Heart right ventricle (tissue), 16 donors: ENCODE results near the gene TLR2. TPM values are rescaled to one million over a fixed set of nuclear protein-coding genes. Genes with fewer than 3 reads are reported as not detected.

Experiments
- ATAC-seq, 8 donors: fragments of 200-7000 bp; cut with Tn5 transposase; one replicate each; pipeline ENCODE4 v1.9.1; 2020; ENCODE audit warnings: mild to moderate bottlenecking in 8 of 8, moderate library complexity in 8 of 8, moderate number of reproducible peaks in 1 of 8
- DNase-seq, 2 donors: peaks; one replicate each; pipeline ENCODE4 v3.0.0-alpha.2; 2020
- H3K27ac ChIP-seq, 10 donors: fragments of 200-600 bp; sonication (generic) in 2 of 10; one replicate each; pipeline versions ENCODE4 v1.5.0 to v1.8.0; 2020 to 2022; ENCODE audit warnings: mild to moderate bottlenecking in 3 of 10
- H3K27me3 ChIP-seq, 7 donors: fragments of 200-600 bp; one replicate each; pipeline ENCODE4 v1.8.0; 2021 to 2022; ENCODE audit warnings: mild to moderate bottlenecking in 2 of 7
- H3K36me3 ChIP-seq, 9 donors: fragments of 200-600 bp; sonication (generic) in 1 of 9; one replicate each; pipeline versions ENCODE4 v1.5.0 to v1.8.0; 2020 to 2022; ENCODE audit warnings: mild to moderate bottlenecking in 2 of 9
- H3K4me1 ChIP-seq, 9 donors: fragments of 200-600 bp; sonication (generic) in 1 of 9; one replicate each; pipeline versions ENCODE4 v1.5.0 to v1.8.0; 2020 to 2022; ENCODE audit warnings: mild to moderate bottlenecking in 4 of 9
- H3K4me3 ChIP-seq, 10 donors: fragments of 200-600 bp; sonication (generic) in 2 of 10; one replicate each; pipeline versions ENCODE4 v1.5.0 to v1.8.0; 2020 to 2022; ENCODE audit warnings: mild to moderate bottlenecking in 7 of 10, moderate library complexity in 2 of 10
- H3K9me3 ChIP-seq, 11 donors: fragments of 200-600 bp in 10 of 11; sonication (generic) in 2 of 11; one replicate each; pipeline versions ENCODE4 v1.5.0 to v1.8.0; 2013 to 2022; ENCODE audit warnings: mild to moderate bottlenecking in 2 of 11, control low read depth in 1 of 11, moderate library complexity in 1 of 11
- WGBS, 2 donors: extraction: QIAGEN DNeasy Blood & Tissue Kit; methylation state at CpG; one replicate each; pipeline ENCODE4 v1.1.7; 2013; ENCODE audit warnings: inconsistent platforms in 1 of 2; 5-methylcytosine and 5-hydroxymethylcytosine counted together
- intact Hi-C, 10 donors: fragments of 100-400 bp; cut with DNase I; formaldehyde crosslinking; loops; one replicate each; pipeline versions ENCODE4 v1.11.1 to v1.14.2; 2022
- polyA plus RNA-seq, 2 donors: library from polyadenylated mRNA; stranded (reverse); fragments of 200-250 nt; gene quantifications; one replicate each; pipeline ENCODE4 v1.2.3, GENCODE V29; 2013
- total RNA-seq, 10 donors: library from RNA; stranded (reverse); fragmentation: NEBNext Ultra II Directional in 3 of 10; extraction: Animal tissue kit (Norgen Biotek cat#: 25700) in 3 of 10; gene quantifications; one replicate each; pipeline versions ENCODE4 v1.2.1 to v1.2.4, GENCODE V29; 2021 to 2023
- TF ChIP-seq, protein P1 (sequence below), 9 donors: fragments of 200-600 bp; sonication (generic) in 2 of 9; IDR thresholded peaks; one replicate each; pipeline versions ENCODE4 v1.5.0 to v1.8.0; 2021 to 2022; ENCODE audit warnings: antibody characterized with exemption in 9 of 9, mild to moderate bottlenecking in 5 of 9, moderate library complexity in 1 of 9
- donor health status: Arrhythmogenic right ventricular cardiomyopathy.
- donor health status: ischemic (EF 13 %, LVEDD 7.1; RV severe dilation, severe dysfunction).
- donor health status: healthy with polysubstance abuse.
- donor health status: DM: no; HTN: yes; CAD: no.
- donor health status: DM: no; HTN: no; CAD: no.
- donor health status: ischemic (EF 25% LVEDD 6.9; RV normal size, moderate dysfunction).
- donor health status: ischemic (EF 25% LVEDD 5.7; RV mildly dilated, moderate dysfunction).
- donor health status: healthy.
- donor health status: DM: yes; HTN: yes; CAD: no.
- donor health status: Ischemic cardiomyopathy.
- donor health status: ischemic (EF 35%, LVEDD 5.7; RV mildly dilated, moderate dysfunction).
- donor health status: nonischemic (EF 11% LVEDD 7.7; RV severe dilation, severe dysfunction).
- donor health status: DM: yes; HTN: yes; CAD: no.
- donor health status: PGD.
- donor health status: ischemic (EF 29% LVEDD 5.4; RV normal size, mild dysfunction).
- donor health status: nonischemic (EF 23%, LVEDD 6.1; RV moderate dilation, normal function).

The TLR2 gene
- total and polyA plus RNA-seq, 12 donors = 0.60 to 18.2 (median 3.0) TPM

DNA sequence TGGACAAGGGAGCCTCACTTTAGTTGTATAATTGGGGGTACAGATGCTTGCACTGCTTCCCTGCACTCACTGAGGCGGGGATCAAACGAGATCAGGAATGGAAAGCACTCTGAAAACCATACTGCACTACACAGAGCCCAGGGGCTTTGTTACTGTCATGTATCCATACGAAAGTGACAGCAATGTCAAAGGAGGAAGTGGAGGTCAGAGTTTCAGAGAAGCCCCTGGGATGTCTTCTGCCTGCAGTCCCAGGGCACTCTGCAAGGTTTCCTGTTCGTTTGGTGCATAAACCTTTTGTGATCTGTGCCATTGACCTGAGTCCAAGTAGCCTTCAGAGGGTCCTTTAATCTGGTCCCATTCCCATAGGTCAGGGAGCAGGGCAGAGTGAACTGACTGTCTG is 44.6 kb downstream of the TLR2 start:
- H3K9me3 ChIP-seq = no peaks in the 10 kb centered on the region
- no peaks in the 10 kb centered on the region for H3K27me3 ChIP-seq
- H3K4me3 ChIP-seq = no peak overlapping the region
- peak overlapping the region in 1 of 10 donors; percentile 41 for H3K27ac ChIP-seq
- H3K36me3 ChIP-seq = no peaks in the 10 kb centered on the region
- ATAC-seq = no peak
- TF ChIP-seq, protein P1, sequence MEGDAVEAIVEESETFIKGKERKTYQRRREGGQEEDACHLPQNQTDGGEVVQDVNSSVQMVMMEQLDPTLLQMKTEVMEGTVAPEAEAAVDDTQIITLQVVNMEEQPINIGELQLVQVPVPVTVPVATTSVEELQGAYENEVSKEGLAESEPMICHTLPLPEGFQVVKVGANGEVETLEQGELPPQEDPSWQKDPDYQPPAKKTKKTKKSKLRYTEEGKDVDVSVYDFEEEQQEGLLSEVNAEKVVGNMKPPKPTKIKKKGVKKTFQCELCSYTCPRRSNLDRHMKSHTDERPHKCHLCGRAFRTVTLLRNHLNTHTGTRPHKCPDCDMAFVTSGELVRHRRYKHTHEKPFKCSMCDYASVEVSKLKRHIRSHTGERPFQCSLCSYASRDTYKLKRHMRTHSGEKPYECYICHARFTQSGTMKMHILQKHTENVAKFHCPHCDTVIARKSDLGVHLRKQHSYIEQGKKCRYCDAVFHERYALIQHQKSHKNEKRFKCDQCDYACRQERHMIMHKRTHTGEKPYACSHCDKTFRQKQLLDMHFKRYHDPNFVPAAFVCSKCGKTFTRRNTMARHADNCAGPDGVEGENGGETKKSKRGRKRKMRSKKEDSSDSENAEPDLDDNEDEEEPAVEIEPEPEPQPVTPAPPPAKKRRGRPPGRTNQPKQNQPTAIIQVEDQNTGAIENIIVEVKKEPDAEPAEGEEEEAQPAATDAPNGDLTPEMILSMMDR (IDR thresholded peaks at IDR 0.05) = no peak
- intact Hi-C loops = no loop called here
- DNase-seq = no peak
- 69 to 74% methylated on average over 4 of the region's 4 CpGs for WGBS, 2 donors
- peaks cover 0 to 36% (median 0%) of the 10 kb centered on the region in 9 donors for H3K4me1 ChIP-seq

DNA sequence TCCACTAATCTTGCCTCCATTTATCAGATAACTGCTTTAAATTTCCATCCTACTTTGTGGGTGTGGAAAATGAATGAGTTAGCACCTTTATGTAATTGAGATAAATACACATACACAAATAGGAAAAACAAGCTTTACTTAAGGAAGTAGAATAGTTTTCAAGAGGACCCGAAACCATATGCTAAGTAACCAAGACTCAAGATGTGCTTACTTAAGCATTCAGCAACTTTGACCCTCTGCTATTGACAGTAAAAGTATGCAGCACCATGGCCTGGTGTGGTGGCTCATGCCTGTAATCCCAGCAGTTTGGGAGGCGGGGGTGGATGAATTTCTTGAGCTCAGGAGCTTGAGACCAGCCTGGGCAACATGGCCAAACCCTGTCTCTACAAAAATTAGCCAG is 45.8 kb downstream of the TLR2 start:
- peaks cover 0 to 36% (median 0%) of the 10 kb centered on the region in 9 donors for H3K4me1 ChIP-seq
- no peaks in the 10 kb centered on the region for H3K27me3 ChIP-seq
- WGBS, 2 donors = 91 to 93% methylated on average over 2 of the region's 2 CpGs
- no peaks in the 10 kb centered on the region for H3K36me3 ChIP-seq
- TF ChIP-seq, protein P1 (IDR thresholded peaks at IDR 0.05) = no peak
- no peaks in the 10 kb centered on the region for H3K9me3 ChIP-seq
- no peak overlapping the region for H3K4me3 ChIP-seq
- peak in 1 of 8 donors; percentile 42 for ATAC-seq
- H3K27ac ChIP-seq = peak overlapping the region in 1 of 10 donors; percentile 72
- no peak for DNase-seq
- intact Hi-C loops = no loop called here

DNA sequence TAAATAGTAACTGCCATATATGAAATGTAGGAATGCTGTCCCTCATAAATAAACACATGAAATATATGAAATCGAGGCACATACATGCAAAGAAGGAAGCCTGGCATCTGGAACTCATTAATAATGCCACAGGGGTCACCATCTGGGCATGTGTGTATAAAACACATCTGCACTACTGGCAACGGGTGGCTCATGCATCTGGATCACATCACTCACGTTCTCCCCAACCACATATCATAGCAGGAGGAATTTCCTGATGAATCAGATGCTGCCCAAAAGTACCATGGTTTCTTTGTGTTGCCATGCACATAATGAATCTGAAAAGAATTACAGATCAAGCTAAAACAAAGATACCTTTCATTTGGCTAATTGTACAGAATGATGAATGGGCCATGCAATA is 47.2 kb downstream of the TLR2 start:
- WGBS, 2 donors = 32 to 37% methylated on average over 3 of the region's 3 CpGs
- Histone ChIP-seq H3K4me1 (peaks cover 0 to 36% (median 0%) of the 10 kb centered on the region in 9 donors), H3K4me3 (no peak overlapping the region), H3K27ac (no peak overlapping the region), H3K9me3 (no peaks in the 10 kb centered on the region), H3K27me3 (no peaks in the 10 kb centered on the region), H3K36me3 (no peaks in the 10 kb centered on the region)
- DNase-seq = no peak
- intact Hi-C loops = no loop called here
- TF ChIP-seq, protein P1 (IDR thresholded peaks at IDR 0.05) = no peak
- no peak for ATAC-seq

DNA sequence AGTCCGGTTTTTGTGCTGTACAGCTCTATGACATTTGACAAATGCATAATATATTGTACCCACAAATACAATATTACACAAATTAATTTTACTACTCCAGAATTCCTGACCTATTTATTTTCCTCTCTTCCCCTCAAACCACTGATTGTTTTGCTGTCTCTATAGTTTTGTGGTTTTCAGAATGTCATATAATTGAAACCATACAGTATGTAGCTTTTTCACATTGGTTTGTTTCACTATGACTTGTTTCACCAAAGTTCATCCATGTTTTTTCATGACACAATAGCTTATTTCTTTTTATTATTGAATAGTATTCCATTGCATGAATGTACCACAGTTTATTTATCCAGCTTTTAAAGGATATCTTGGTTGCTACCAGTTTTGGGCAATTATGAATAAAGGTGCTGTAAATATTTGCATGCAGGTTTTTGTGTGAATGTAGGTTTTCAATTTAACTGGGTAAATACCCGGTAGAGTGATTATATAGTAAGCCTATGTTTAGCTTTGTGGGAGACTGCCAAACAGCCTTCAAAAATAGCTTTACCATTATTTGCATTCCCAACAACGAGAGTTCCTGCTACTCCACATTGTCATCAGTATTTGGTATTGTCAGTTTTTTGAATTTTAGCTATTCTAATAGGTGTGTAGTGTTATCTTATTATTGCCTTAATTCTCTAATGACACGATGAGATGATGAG is 49.8 kb downstream of the TLR2 start:
- DNase-seq (no peak), ATAC-seq (no peak)
- TF ChIP-seq, protein P1 (IDR thresholded peaks at IDR 0.05) = no peak
- no peak overlapping the region for H3K4me3 ChIP-seq
- no peaks in the 10 kb centered on the region for H3K36me3 ChIP-seq
- 60 to 67% methylated on average over 4 of the region's 4 CpGs for WGBS, 2 donors
- no peaks in the 10 kb centered on the region for H3K27me3 ChIP-seq
- H3K4me1 ChIP-seq = peaks cover 0 to 23% (median 0%) of the 10 kb centered on the region in 9 donors
- intact Hi-C loops = no loop called here
- peaks cover 0 to 8% (median 0%) of the 10 kb centered on the region in 11 donors for H3K9me3 ChIP-seq
- H3K27ac ChIP-seq = no peak overlapping the region
